Suppressor macrophage (primary cell): ENCODE results near the gene MPP3.

Experiments
- DNase-seq, 4 experiments: peaks; one replicate each; pipeline ENCODE4 v3.0.0-alpha.2; 2020 to 2022

The MPP3 gene

DNA sequence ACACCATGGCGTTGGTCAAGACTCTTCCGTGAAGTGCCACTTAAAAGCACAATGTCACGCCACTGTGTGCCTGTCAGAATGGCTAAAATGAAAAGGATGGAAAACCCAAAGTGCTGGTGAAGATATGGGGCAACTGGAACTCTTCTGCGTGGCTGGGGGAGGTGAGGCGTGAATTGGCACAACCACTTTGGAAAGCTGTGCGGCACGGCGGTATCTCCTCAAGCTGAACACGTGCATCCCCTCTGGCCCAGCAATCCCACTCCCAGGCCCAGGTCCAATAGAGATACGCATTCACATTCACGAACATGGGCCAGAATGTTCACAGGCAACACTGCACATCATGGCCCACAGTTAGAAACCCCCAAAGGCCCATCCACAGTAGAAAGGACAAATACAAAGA, 63.1 kb downstream of the MPP3 start:
- no peak for DNase-seq

DNA sequence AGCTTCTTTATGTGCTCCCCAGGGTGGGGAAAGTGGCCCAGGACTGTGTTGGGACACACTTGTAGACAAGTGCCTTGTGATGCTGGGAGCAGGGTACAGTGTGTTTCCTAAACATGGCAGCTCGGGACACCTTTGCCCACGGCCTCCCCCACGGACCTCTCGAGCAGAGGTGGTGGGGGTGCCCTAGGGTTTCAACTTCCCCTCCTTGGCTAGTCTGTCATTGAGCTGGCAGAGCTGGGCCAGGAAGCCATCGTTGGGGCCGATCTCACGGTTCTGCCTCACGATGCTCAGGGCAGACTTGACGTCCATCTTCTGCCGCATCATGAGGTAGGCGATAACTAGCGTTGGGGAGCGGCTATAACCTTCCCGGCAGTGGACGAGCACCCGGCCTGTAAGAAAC, 63.5 kb downstream of the MPP3 start:
- peak in 3 of 4 experiments; percentile 48 to 72 (median 61) for DNase-seq

- DNase-seq, result no peak
These were observed 64.0 kb downstream of the MPP3 start for GRCh38 chr17:43768943-43769342.

DNA sequence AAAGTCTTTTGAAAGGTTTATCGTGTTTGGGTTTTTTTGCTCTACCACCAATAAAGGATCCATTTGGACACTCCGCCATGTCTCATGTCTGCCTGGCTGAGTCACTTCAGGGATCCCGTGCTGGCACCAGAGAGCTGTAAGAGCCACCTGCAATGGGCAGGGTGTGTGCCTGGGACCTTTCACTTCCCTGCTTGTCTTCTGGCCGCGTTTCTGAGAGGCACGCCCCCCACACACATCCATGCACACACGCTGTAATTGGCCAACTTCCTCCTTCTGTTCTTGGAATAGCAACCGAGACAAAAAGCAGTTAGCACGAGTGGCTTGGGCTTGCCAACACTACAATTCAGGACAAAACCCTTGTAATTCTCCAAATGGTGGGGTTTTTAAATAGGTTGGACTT, 64.6 kb downstream of the MPP3 start:
- DNase-seq, result peak; percentile 86 to 94 (median 92)

- DNase-seq, result no peak
These were observed 65.3 kb downstream of the MPP3 start for GRCh38 chr17:43767713-43768059.

DNA sequence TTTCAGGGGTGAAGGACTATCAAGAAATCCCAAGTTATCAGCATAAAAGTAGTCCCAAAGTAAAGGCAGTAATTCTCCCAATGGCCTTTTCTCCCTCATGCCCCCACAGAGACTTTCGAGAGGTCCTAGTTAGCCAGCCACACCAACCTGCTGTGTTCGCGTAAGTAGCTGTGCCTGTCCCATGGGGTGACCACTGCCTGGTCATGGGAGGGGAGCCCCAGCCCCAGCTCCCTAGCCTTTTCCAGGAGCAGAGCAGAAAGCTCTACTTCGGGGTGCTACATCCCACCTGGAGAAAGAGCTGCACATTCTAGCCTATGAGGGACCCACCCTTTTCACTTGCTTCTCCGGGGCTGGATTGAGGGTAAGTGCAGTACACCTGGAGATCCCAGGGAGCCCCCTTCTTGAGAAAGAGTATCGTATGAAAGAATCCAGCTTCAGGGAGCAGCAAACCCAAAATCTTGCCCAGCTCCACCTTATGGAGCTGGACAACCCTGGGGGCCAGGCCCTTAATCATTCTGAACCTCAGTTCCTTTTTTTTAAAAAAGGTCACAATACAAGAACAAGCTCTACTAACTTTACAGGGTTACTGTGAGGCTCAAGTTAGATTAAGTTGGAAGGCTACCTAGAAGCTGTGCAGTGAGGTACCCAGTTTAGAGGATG, 65.8 kb downstream of the MPP3 start:
- peak in 2 of 4 experiments; percentile 13 to 38 for DNase-seq

GRCh38 chr17:43766413-43767052, 66.4 kb downstream of the MPP3 start:
- DNase-seq, result peak; percentile 66 to 81 (median 74)

DNA sequence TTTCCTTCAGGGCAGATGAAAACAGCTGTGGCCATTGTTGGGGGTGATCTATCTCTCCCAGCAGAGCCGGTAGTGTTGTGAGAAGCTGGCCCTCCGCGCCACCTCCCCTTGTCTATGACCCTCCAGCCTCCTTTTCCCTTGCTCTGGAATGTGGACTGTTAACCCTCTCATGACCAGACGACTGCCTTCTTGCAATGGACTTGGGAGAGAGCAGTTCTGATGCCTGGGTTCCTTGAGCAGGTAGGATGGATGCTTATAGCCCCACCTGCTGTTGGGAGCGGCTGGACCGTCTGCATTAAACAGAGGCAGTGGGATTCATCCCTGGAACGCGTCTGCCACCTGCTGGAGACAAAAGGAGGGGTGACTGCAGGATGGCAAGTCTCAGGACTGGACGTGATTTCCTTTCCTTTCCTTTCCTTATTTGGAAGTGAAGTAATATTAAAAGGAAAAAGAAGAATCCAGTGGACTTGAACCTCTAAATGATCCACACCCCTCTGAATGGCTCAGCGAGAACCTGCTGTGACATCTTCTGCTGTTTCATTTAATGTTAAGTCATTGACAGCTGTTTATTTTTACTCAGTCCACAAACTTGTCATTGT, 72.6 kb downstream of the MPP3 start:
- peak; percentile 90 to 95 (median 94) for DNase-seq

GRCh38 chr17:43759836-43760235, 73.1 kb downstream of the MPP3 start:
- DNase-seq, result no peak

DNA sequence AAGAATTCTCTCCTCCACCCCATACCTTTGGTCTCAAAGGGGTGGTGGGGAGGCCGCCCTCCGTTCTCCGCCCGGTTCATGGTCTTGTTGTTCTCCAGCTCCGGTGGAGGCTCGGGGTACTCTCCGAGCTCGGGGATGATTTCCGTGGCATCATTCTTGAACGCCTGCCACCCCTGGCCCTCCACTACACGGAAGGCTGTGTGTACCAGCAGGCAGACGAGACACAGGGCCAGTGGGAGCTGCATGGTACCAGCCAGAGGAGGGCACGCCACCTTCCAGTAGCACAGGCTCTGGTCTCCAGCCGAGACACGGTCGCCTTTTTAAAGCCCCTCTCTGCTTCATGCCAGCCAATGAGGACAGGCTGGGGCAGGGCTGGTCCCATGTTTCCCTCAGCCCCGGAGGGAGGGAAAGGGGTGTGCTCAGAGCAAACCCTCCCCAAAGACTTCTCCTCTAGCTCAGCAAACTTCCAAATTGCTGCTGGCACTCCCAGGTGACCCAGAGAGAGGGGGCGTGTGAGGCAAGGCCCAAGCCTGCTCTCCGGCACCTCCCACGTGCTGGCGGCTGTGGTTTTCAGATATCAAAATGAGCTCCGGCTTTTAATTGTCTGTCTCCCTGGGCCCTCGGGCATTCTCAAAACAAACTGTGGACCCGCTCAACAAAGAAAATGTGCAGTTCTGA, 74.3 kb downstream of the MPP3 start, which contains the start of gene SOST:
TSS of gene SOST (minus strand) at position 295 of the 678 bp plus-strand sequence. CDS start at position 245, 50 bp downstream.
- no peak for DNase-seq

DNA sequence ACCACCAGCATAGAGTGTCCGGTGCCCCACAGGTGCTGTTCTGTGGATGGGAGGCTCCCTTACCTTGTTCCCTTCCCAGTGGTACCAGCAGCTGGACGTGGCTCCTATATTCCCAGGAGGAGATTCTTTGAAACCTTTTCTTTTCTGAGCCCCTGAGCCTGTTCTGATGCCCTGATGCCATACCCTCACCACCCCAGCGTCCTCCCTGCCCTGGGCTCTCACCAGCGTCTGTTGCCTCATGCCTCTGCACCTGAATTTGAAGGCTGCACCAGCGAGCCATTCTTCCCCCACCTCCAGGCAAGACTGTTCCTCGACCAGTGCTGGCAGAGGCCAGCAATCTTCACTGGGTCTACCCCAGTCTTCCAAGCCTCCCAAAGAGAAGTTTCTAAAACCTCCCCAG, 74.9 kb downstream of the MPP3 start:
- no peak for DNase-seq

DNA sequence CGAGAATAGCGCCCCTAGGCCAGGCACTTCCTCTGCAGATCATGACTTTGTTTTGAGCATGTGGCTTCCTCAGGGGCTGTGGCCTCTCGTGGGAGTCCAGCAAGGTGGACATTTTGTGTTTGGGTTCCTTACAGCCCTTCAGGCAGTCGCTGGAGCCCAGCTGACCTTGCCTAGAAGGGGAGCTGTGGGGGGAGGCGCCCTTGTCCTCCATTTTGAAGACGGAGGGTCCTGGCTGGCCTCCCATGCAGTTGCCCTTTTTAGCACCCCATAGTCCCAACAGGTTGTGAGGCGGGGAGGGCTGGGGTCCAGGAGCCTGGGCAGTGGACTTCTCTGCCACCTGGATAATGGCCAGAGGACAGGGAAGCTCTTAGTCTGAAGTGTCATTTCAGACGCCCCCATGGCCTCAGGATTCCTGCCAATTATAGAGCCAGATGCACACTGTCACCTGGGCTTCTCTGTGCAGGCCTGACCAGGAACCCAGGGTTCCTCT, 75.7 kb downstream of the MPP3 start:
- no peak for DNase-seq

DNA sequence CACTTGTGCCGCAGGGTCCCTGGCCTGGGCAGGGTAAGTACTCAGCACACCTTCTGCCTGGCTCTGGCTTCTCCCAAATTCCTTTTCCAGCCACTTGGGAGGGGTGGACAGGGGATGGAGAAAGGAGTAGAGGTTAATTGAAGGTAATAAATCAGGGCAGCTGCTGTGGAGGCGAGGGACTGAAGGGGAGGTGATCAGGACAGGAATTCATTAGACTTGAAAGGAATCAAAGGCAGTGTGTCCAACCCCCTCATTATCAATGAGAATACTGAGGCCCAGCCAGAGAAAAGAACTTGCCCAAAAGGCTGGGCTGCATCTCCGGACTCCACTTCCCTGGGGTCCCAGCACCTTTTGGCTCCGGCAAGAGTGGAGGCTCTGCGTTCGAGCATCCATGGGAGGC, 76.7 kb downstream of the MPP3 start:
- no peak for DNase-seq

DNA sequence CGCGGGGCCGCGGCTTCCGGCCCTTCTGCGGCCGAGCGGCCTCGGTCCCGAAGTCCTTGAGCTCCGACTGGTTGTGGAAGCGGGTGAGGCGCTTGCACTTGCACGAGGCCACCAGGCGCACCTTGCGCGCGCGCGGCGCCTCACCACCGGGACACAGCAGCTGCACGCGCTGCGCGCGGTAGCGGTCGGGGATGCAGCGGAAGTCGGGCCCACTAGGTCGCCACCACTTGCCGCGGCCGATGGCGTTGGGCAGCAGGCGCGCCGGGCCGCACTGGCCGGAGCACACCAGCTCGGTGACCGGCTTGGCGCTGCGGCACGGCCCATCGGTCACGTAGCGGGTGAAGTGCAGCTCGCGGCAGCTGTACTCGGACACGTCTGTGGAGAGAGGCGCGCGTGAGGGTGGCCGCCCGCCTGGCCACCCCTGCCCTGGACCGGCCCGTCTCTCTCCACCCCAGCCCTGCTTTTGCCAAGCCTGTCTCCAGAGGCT, 77.5 kb downstream of the MPP3 start:
- peak in 3 of 4 experiments; percentile 18 to 58 (median 34) for DNase-seq

- DNase-seq, result no peak
These were observed 78.0 kb downstream of the MPP3 start for GRCh38 chr17:43754947-43755346.

- DNase-seq, result peak in 2 of 4 experiments; percentile 34 to 35
These were observed 79.3 kb downstream of the MPP3 start for GRCh38 chr17:43753493-43754129.
